ENCODE data around the gene PDIA2.

DNA sequence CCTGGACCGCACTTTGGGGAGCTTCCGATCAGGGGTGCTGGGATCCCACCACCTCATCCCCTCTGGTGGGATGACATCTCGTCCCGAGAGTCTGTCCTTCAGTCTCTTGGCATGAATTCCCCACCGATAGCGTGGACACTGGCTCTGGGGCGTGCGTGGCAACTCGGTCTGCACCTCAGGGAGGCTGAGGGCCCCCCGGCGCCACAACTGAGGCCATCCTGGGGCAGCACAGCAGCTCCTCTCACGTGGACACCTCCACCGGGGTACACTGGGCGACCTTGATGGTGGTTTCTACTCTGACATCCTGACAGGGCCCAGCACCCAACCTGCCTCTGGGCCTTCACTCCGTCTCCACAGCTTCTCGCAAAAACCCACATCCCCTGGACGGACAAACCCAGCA is 8.6 kb downstream of the PDIA2 start:
- no peak for TF ChIP-seq POLR2A (IDR thresholded peaks at IDR 0.05)
- TF ChIP-seq POLR2AphosphoS5 (IDR thresholded peaks at IDR 0.05) = no peak
- TF ChIP-seq, protein P1, sequence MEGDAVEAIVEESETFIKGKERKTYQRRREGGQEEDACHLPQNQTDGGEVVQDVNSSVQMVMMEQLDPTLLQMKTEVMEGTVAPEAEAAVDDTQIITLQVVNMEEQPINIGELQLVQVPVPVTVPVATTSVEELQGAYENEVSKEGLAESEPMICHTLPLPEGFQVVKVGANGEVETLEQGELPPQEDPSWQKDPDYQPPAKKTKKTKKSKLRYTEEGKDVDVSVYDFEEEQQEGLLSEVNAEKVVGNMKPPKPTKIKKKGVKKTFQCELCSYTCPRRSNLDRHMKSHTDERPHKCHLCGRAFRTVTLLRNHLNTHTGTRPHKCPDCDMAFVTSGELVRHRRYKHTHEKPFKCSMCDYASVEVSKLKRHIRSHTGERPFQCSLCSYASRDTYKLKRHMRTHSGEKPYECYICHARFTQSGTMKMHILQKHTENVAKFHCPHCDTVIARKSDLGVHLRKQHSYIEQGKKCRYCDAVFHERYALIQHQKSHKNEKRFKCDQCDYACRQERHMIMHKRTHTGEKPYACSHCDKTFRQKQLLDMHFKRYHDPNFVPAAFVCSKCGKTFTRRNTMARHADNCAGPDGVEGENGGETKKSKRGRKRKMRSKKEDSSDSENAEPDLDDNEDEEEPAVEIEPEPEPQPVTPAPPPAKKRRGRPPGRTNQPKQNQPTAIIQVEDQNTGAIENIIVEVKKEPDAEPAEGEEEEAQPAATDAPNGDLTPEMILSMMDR (IDR thresholded peaks at IDR 0.05) = no peak
